KOPT-K1 (cell line): ENCODE measurements around the gene NANOS2.

ENCODE experiments used
- H3K27ac ChIP-seq: fragments of 200-600 bp; sonication (generic); 2 replicates; pipeline ENCODE4 v1.5.1; 2016; ENCODE audit warnings: antibody characterized with exemption, mild to moderate bottlenecking, low read depth, low read length; ENCODE audit not compliant: poor library complexity, severe bottlenecking
- H3K36me3 ChIP-seq: fragments of 200-600 bp; sonication (generic); 2 replicates; pipeline ENCODE4 v1.5.1; 2017; ENCODE audit warnings: antibody characterized with exemption, mild to moderate bottlenecking, low read length, moderate library complexity; ENCODE audit not compliant: insufficient read depth
- H3K9me3 ChIP-seq: fragments of 200-600 bp; sonication (generic); 2 replicates; pipeline ENCODE4 v1.5.1; 2017; ENCODE audit warnings: antibody characterized with exemption, low read length, mild to moderate bottlenecking; ENCODE audit not compliant: insufficient read depth, poor library complexity, severe bottlenecking

The NANOS2 gene

DNA sequence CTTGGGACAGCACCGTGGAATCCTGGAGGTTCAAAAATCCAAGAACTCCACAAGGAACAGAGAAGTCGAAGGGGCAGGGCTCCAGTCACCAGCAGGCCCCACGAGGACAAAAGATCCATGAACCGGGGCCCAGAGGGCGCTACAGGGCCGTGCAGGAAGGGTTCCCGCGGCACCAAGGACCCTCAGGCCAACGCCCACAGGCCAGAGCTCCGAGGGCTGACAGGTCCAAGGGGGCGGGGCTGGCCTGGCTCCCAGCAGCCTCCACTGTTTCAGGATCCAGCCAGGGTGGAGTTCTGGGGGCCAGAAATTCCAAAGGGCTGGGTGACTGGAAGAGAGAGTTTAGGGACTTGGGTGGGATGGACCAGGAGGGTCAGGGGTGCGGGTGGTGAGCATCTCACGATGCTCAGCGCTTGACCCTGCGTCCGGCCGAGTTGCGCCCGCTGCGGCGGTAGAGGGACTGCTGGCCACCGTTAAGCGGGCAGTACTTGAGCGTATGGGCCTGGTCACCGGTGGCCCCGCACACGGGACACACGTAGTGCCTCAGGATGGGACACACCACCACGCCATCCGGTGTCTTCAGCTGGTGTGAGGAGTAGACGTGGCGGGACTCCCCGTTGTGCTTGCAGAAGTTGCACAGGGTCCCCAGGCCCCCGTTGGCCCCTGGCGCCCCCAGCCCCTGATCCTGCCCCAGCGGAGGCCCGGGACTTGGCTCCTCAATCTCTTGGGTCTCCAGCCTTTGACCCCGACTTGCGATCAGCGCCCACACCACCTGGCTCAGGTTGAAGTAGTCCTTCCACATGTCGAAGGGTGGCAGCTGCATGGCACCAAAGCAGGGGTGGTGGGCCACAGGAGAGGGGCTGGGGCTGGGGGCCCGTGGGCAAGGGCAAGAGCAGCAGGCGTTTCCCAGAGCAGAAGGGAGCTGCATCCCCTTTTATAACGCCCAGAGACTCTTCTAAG lies at the start of gene NANOS2:
TSS of gene NANOS2 (minus strand) at position 905 of the 957 bp plus-strand sequence. CDS start at position 820, 85 bp downstream.
- H3K9me3 ChIP-seq = no peaks in the 10 kb centered on the region
- H3K27ac ChIP-seq = no peak within 1 kb of the TSS
- H3K36me3 ChIP-seq = no peaks in the 10 kb centered on the region

GRCh38 chr19:45962021-45962420 lies 47.4 kb upstream of the NANOS2 start:
- no peaks in the 10 kb centered on the region for H3K36me3 ChIP-seq
- no peak overlapping the region for H3K27ac ChIP-seq
- no peaks in the 10 kb centered on the region for H3K9me3 ChIP-seq

GRCh38 chr19:45960595-45961235 lies 46.1 kb upstream of the NANOS2 start:
- Histone ChIP-seq H3K9me3 (no peaks in the 10 kb centered on the region), H3K27ac (no peak overlapping the region), H3K36me3 (no peaks in the 10 kb centered on the region)

GRCh38 chr19:45959517-45960025 lies 45.0 kb upstream of the NANOS2 start:
- Histone ChIP-seq H3K27ac (no peak overlapping the region), H3K36me3 (no peaks in the 10 kb centered on the region), H3K9me3 (no peaks in the 10 kb centered on the region)

GRCh38 chr19:45958769-45959516 lies 44.4 kb upstream of the NANOS2 start:
- no peak overlapping the region for H3K27ac ChIP-seq
- no peaks in the 10 kb centered on the region for H3K36me3 ChIP-seq
- H3K9me3 ChIP-seq = no peaks in the 10 kb centered on the region

GRCh38 chr19:45958320-45958719 lies 43.7 kb upstream of the NANOS2 start:
- Histone ChIP-seq H3K36me3 (no peaks in the 10 kb centered on the region), H3K9me3 (no peaks in the 10 kb centered on the region), H3K27ac (no peak overlapping the region)

DNA sequence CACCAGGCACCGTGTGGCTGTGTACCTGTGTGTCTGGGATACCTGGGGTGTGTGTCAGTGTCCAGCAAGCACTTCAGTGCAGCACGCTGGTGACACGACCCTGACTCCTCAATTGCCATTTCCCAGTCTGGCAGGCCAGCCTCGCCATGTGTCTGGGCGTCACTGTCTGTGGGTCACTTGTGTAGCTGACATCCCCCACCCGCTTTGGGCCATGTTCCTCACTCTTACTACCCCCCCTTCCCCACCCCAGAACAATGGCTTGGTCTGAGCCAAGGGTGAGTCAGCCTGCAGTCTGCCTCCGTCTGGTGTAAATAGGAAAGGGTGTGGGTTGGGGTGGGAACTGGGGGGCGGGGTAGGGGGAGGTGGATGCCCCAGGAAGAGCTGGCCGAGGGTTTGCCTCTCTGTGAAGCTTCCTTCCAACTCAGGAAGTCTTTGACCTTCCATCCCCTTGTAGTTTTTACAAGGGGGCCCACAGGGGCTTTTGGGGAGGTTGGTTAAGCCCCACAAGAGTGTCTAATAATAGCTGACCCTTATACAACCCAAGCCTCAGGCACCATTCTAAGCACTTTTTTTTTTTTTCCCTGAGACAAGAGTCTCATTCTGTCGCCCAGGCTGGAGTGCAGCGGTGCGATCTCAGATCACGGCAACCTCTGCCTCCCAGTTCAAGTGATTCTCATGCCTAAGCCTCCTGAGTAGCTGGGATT lies 41.5 kb upstream of the NANOS2 start:
- H3K27ac ChIP-seq = no peak overlapping the region
- H3K36me3 ChIP-seq = no peaks in the 10 kb centered on the region

DNA sequence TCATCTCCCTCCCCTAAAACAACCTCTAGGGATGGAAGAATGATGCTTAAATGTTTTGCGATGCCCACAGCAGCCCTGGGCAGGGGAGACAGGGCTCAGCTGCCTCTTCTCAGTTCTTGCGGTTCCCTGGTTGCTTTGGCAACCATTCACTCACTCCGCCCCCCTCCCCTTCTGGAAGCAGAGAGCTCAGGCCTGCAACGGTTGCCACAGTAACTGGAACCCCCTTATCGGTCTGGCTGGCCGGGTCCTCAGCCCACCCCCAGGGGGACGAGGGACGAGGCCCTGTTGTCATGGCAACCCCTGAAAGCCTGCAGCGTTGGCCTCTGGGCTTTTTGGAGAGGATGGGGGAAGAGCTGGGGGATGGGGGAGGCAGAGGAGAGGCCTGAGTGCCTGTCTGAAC lies 39.6 kb upstream of the NANOS2 start:
- H3K36me3 ChIP-seq = no peaks in the 10 kb centered on the region
- no peaks in the 10 kb centered on the region for H3K9me3 ChIP-seq
- H3K27ac ChIP-seq = no peak overlapping the region

More for the DNA sequence above, 41.5 kb upstream of the NANOS2 start:
- H3K9me3 ChIP-seq = no peaks in the 10 kb centered on the region

DNA sequence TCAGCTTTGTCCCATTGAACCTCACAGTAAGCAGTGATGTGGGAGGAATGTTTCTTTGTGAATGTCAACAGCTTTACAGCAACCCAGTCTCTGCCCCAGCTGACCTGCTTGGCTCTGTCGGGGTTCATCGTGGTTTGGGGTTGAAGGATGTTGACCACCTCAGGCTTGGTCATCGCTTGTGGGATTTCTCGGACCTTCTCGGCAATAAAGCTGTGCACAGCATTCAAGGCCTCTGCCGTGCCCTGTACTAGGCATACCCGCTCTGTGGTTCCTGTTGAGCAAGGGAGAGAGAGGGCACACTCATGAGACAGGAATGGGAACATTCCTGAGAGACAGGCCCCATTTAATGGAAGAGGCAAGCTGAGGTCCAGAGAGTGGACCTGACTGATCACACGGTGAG lies 39.1 kb upstream of the NANOS2 start:
- Histone ChIP-seq H3K9me3 (no peaks in the 10 kb centered on the region), H3K36me3 (no peaks in the 10 kb centered on the region), H3K27ac (no peak overlapping the region)

GRCh38 chr19:45952686-45953505 lies 38.3 kb upstream of the NANOS2 start:
- Histone ChIP-seq H3K36me3 (no peaks in the 10 kb centered on the region), H3K27ac (no peak overlapping the region), H3K9me3 (no peaks in the 10 kb centered on the region)

GRCh38 chr19:45952341-45952685 lies 37.7 kb upstream of the NANOS2 start:
- Histone ChIP-seq H3K36me3 (no peaks in the 10 kb centered on the region), H3K9me3 (no peaks in the 10 kb centered on the region), H3K27ac (no peak overlapping the region)

DNA sequence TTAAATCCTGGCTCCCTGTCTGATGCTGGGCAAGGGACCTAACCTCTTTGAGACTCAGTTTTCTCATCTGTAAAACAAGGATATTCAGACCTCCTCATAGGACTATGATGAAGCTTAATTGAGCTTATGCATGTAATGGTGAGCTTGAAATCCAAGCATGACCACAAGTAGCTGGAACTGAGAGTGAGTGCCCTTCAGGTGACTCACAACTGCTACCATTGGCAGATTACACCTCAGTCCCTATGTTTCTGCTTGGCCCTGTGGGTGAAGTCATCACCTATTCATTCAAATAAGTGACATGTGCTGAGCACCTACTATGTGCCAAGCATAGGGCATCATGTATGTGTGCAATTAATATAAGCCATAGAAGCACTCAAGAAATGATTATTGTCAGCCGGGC lies 33.3 kb upstream of the NANOS2 start:
- H3K36me3 ChIP-seq = no peaks in the 10 kb centered on the region
- no peaks in the 10 kb centered on the region for H3K9me3 ChIP-seq
- H3K27ac ChIP-seq = no peak overlapping the region

DNA sequence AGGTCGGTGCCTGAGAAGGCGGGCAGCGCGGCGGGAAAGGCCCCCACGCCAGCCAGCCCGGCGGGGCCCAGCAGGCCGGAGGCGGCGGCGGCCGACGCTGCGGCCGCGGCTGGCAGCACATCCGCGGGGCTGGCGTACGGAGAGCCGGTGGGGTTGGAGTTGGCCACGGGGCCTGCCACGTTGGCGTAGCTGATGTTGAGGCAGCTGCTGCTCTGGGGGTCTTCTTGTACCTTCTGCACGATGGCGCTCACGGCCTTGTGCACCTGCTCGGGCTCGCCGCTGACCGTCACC lies 25.9 kb upstream of the NANOS2 start:
- Histone ChIP-seq H3K27ac (no peak overlapping the region), H3K36me3 (no peaks in the 10 kb centered on the region), H3K9me3 (no peaks in the 10 kb centered on the region)
